Mesenchymal stem cell (in vitro differentiated cells and primary cell): ENCODE data around the gene RASGRP1.

ENCODE experiments used
- DNase-seq: peaks from one replicate; pipeline ENCODE4 v3.0.0-alpha.2; 2013
- H2AFZ ChIP-seq: one replicate; pipeline ENCODE4 v1.6.1; 2013; ENCODE audit warnings: low read depth, mild to moderate bottlenecking, control low read depth, inconsistent platforms, low read length, moderate library complexity
- H2AK5ac ChIP-seq: 2 replicates; pipeline ENCODE4 v1.6.1; 2013; ENCODE audit warnings: low read length, moderate library complexity, mild to moderate bottlenecking, inconsistent platforms; ENCODE audit not compliant: severe bottlenecking
- H2BK120ac ChIP-seq: one replicate; pipeline ENCODE4 v1.6.1; 2013; ENCODE audit warnings: low read depth, mild to moderate bottlenecking, inconsistent platforms, low read length, moderate library complexity
- H2BK12ac ChIP-seq, 2 experiments: one replicate each; pipeline ENCODE4 v1.6.1; 2013; ENCODE audit warnings: inconsistent platforms in 2 of 2, low read length in 2 of 2, mild to moderate bottlenecking in 2 of 2, moderate library complexity in 2 of 2, control low read depth in 1 of 2
- H2BK15ac ChIP-seq: one replicate; pipeline ENCODE4 v1.6.1; 2013; ENCODE audit warnings: mild to moderate bottlenecking, low read depth, inconsistent platforms; ENCODE audit not compliant: poor library complexity, severe bottlenecking
- H2BK5ac ChIP-seq: 2 replicates; pipeline ENCODE4 v1.6.1; 2013; ENCODE audit warnings: low read depth, mild to moderate bottlenecking, low read length, control low read depth, inconsistent platforms; ENCODE audit not compliant: poor library complexity, severe bottlenecking
- H3K14ac ChIP-seq, 2 experiments: one replicate each; pipeline ENCODE4 v1.6.1; 2013; ENCODE audit warnings: inconsistent platforms in 2 of 2, low read length in 2 of 2, control low read depth in 1 of 2, mild to moderate bottlenecking in 1 of 2, moderate library complexity in 1 of 2
- H3K18ac ChIP-seq, 2 experiments: one replicate each; pipeline ENCODE4 v1.6.1; 2013; ENCODE audit warnings: inconsistent platforms in 2 of 2, low read length in 2 of 2, control low read depth in 1 of 2, low read depth in 1 of 2, mild to moderate bottlenecking in 1 of 2
- H3K23ac ChIP-seq, 2 experiments: one replicate each; pipeline ENCODE4 v1.6.1; 2013; ENCODE audit warnings: inconsistent platforms in 2 of 2, low read length in 2 of 2, mild to moderate bottlenecking in 2 of 2, moderate library complexity in 2 of 2, control low read depth in 1 of 2
- H3K27ac ChIP-seq: 2 replicates; pipeline ENCODE4 v1.5.1; 2013; ENCODE audit warnings: mild to moderate bottlenecking, moderate library complexity, low read length, control low read depth, inconsistent platforms; ENCODE audit not compliant: poor library complexity, severe bottlenecking
- H3K27me3 ChIP-seq, 2 experiments: 2 replicates each; pipeline versions ENCODE4 v1.6.1 to v1.7.0; 2013; ENCODE audit warnings: low read length in 2 of 2, mild to moderate bottlenecking in 2 of 2, moderate library complexity in 2 of 2, control low read depth in 1 of 2, inconsistent platforms in 1 of 2; ENCODE audit not compliant: control insufficient read depth in 1 of 2, insufficient read depth in 1 of 2
- H3K36me3 ChIP-seq, 2 experiments: 2 replicates each; pipeline versions ENCODE4 v1.6.1 to v1.7.0; 2013; ENCODE audit warnings: low read length in 2 of 2, control low read depth in 1 of 2, inconsistent platforms in 1 of 2, low read depth in 1 of 2, mild to moderate bottlenecking in 1 of 2; ENCODE audit not compliant: insufficient read depth in 2 of 2, control insufficient read depth in 1 of 2
- H3K4ac ChIP-seq, 2 experiments: one replicate each; pipeline ENCODE4 v1.6.1; 2013; ENCODE audit warnings: inconsistent platforms in 2 of 2, low read length in 2 of 2, mild to moderate bottlenecking in 2 of 2, moderate library complexity in 2 of 2, control low read depth in 1 of 2, low read depth in 1 of 2
- H3K4me1 ChIP-seq: 2 replicates; pipeline ENCODE4 v1.6.1; 2013; ENCODE audit warnings: low read depth, low read length, control low read depth; ENCODE audit not compliant: control insufficient read depth, insufficient read depth
- H3K4me2 ChIP-seq: 2 replicates; pipeline ENCODE4 v1.6.1; 2013; ENCODE audit warnings: low read length, mild to moderate bottlenecking, inconsistent platforms; ENCODE audit not compliant: poor library complexity, severe bottlenecking
- H3K4me3 ChIP-seq, 2 experiments: 2 replicates each; pipeline versions ENCODE4 v1.5.1 to v1.7.0; 2013; ENCODE audit warnings: low read length in 2 of 2, mild to moderate bottlenecking in 2 of 2, control low read depth in 1 of 2, low read depth in 1 of 2; ENCODE audit not compliant: insufficient read depth in 1 of 2
- H3K79me1 ChIP-seq: replicated peaks from 2 replicates; pipeline ENCODE4 v1.6.1; 2013; ENCODE audit warnings: mild to moderate bottlenecking, control low read depth, low read length, inconsistent platforms; ENCODE audit not compliant: poor library complexity, severe bottlenecking
- H3K9ac ChIP-seq: 2 replicates; pipeline ENCODE4 v1.7.0; 2013; ENCODE audit warnings: mild to moderate bottlenecking, low read length, moderate library complexity
- H3K9me3 ChIP-seq: 2 replicates; pipeline ENCODE4 v1.7.0; 2013; ENCODE audit warnings: mild to moderate bottlenecking, low read length; ENCODE audit not compliant: control insufficient read depth
- H4K8ac ChIP-seq: one replicate; pipeline ENCODE4 v1.6.1; 2013; ENCODE audit warnings: inconsistent platforms, mild to moderate bottlenecking, low read length, moderate library complexity
- H4K91ac ChIP-seq: one replicate; pipeline ENCODE4 v1.6.1; 2013; ENCODE audit warnings: mild to moderate bottlenecking, low read length, inconsistent platforms
- WGBS: methylation state at CpG from one replicate; pipeline ENCODE4 v1.1.7; 2013; ENCODE audit warnings: mixed read lengths; 5-methylcytosine and 5-hydroxymethylcytosine counted together

RASGRP1 gene

GRCh38 chr15:38558372-38559059, 6.1 kb downstream of the RASGRP1 start:
- Histone ChIP-seq H3K23ac (no peak overlapping the region), H3K4me1 (peaks cover 10% of the 10 kb centered on the region), H3K4me2 (no peak overlapping the region), H2AFZ (no peak overlapping the region), H2BK12ac (no peak overlapping the region), H3K14ac (no peak overlapping the region), H3K27ac (no peak overlapping the region), H3K9ac (no peak overlapping the region), H3K4me3 (no peak overlapping the region), H3K36me3 (no peaks in the 10 kb centered on the region), H2BK120ac (no peak overlapping the region), H2AK5ac (no peak overlapping the region), H3K4ac (no peak overlapping the region), H3K9me3 (no peaks in the 10 kb centered on the region), H4K91ac (no peak overlapping the region), H3K27me3 (peaks cover 8 to 34% of the 10 kb centered on the region in 2 experiments), H2BK5ac (no peak overlapping the region), H4K8ac (no peak overlapping the region), H3K18ac (no peak overlapping the region), H3K79me1 (no peaks in the 10 kb centered on the region), H2BK15ac (no peak overlapping the region)
- DNase-seq: peak; percentile 35
- WGBS: 77% methylated on average over 6 of the region's 6 CpGs

GRCh38 chr15:38557921-38558320, 6.7 kb downstream of the RASGRP1 start:
- Histone ChIP-seq H2AFZ (no peak overlapping the region), H3K9ac (no peak overlapping the region), H3K4me1 (peaks cover 10% of the 10 kb centered on the region), H3K23ac (no peak overlapping the region), H3K27me3 (peaks cover 8 to 28% of the 10 kb centered on the region in 2 experiments), H4K8ac (no peak overlapping the region), H3K4ac (no peak overlapping the region), H3K79me1 (no peaks in the 10 kb centered on the region), H3K36me3 (no peaks in the 10 kb centered on the region), H2BK12ac (no peak overlapping the region), H3K27ac (no peak overlapping the region), H4K91ac (no peak overlapping the region), H3K9me3 (no peaks in the 10 kb centered on the region), H3K4me3 (no peak overlapping the region), H2BK120ac (no peak overlapping the region), H3K18ac (no peak overlapping the region), H2BK5ac (no peak overlapping the region), H3K14ac (no peak overlapping the region), H2AK5ac (no peak overlapping the region), H3K4me2 (no peak overlapping the region), H2BK15ac (no peak overlapping the region)
- 93% methylated on average over 5 of the region's 10 CpGs for WGBS
- no peak for DNase-seq

GRCh38 chr15:38555686-38556334, 8.8 kb downstream of the RASGRP1 start:
- H3K4me3 ChIP-seq: no peak overlapping the region
- H2BK12ac ChIP-seq: no peak overlapping the region
- no peaks in the 10 kb centered on the region for H3K36me3 ChIP-seq
- peak; percentile 43 for DNase-seq
- no peak overlapping the region for H3K9ac ChIP-seq
- no peak overlapping the region for H4K91ac ChIP-seq
- no peak overlapping the region for H2BK15ac ChIP-seq
- no peak overlapping the region for H2BK120ac ChIP-seq
- no peak overlapping the region for H3K4ac ChIP-seq
- no peaks in the 10 kb centered on the region for H3K79me1 ChIP-seq
- no peak overlapping the region for H3K23ac ChIP-seq
- H3K27ac ChIP-seq: peak overlapping the region; percentile 59
- H3K4me2 ChIP-seq: no peak overlapping the region
- no peak overlapping the region for H3K14ac ChIP-seq
- peaks cover 0 to 12% of the 10 kb centered on the region in 2 experiments for H3K27me3 ChIP-seq
- H2AK5ac ChIP-seq: no peak overlapping the region
- H3K4me1 ChIP-seq: peaks cover 10% of the 10 kb centered on the region
- no peak overlapping the region for H2AFZ ChIP-seq
- H4K8ac ChIP-seq: no peak overlapping the region
- H3K18ac ChIP-seq: no peak overlapping the region
- WGBS: 51% methylated on average over 5 of the region's 5 CpGs
- no peak overlapping the region for H2BK5ac ChIP-seq
- H3K9me3 ChIP-seq: no peaks in the 10 kb centered on the region

DNA sequence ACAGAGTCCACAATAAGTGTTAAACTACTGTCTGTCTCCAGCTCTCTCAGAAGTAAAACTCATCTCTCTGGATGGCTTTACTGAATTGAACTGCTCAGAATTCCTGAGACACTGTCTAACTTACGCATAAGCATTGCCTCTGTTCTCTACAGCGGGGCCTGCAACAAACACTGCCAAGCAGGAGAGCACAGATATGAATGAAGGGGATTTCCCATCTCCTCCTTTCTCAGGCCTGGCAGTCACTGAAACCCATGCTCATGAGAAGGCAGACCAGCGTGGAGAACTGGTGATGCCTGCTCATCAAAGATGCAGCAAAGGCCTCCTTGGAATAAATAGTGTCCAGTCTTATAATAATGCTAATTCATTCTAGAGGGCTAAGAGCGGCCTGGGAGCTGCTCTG, 10.3 kb downstream of the RASGRP1 start:
- no peak overlapping the region for H3K4ac ChIP-seq
- H2BK15ac ChIP-seq: no peak overlapping the region
- H3K23ac ChIP-seq: no peak overlapping the region
- H2AFZ ChIP-seq: no peak overlapping the region
- H2AK5ac ChIP-seq: no peak overlapping the region
- H3K4me3 ChIP-seq: no peak overlapping the region
- H4K91ac ChIP-seq: no peak overlapping the region
- DNase-seq: peak; percentile 6
- peaks cover 10% of the 10 kb centered on the region for H3K4me1 ChIP-seq
- H3K79me1 ChIP-seq: no peaks in the 10 kb centered on the region
- no peak overlapping the region for H2BK12ac ChIP-seq
- H3K36me3 ChIP-seq: no peaks in the 10 kb centered on the region
- no peak overlapping the region for H3K14ac ChIP-seq
- H3K27ac ChIP-seq: no peak overlapping the region
- H3K9me3 ChIP-seq: no peaks in the 10 kb centered on the region
- H2BK120ac ChIP-seq: no peak overlapping the region
- H3K18ac ChIP-seq: no peak overlapping the region
- WGBS: 57% methylated on average over 4 of the region's 4 CpGs
- H2BK5ac ChIP-seq: no peak overlapping the region
- no peak overlapping the region for H4K8ac ChIP-seq
- H3K4me2 ChIP-seq: no peak overlapping the region
- no peaks in the 10 kb centered on the region for H3K27me3 ChIP-seq
- H3K9ac ChIP-seq: no peak overlapping the region
